Esophagus (tissue), 2 donors: ENCODE results near the gene ARVCF. TPM values are rescaled to one million over a fixed set of nuclear protein-coding genes. Genes with fewer than 3 reads are reported as not detected.
A peak's percentile ranks its signal among the peaks of the same experiment; 100 is the strongest.

Experiments used
- H3K27ac ChIP-seq, 2 donors: one replicate each; pipeline ENCODE4 v1.5.1; 2013; ENCODE audit warnings: low read depth in 2 of 2, mild to moderate bottlenecking in 2 of 2, inconsistent platforms in 1 of 2, low read length in 1 of 2, moderate library complexity in 1 of 2
- H3K27me3 ChIP-seq, 2 donors: one replicate each; pipeline ENCODE4 v1.6.1; 2013; ENCODE audit warnings: low read length in 2 of 2, control low read depth in 1 of 2, mild to moderate bottlenecking in 1 of 2; ENCODE audit not compliant: insufficient read depth in 2 of 2, control insufficient read depth in 1 of 2
- H3K36me3 ChIP-seq, 2 donors: one replicate each; pipeline ENCODE4 v1.6.1; 2013; ENCODE audit warnings: low read length in 1 of 2; ENCODE audit not compliant: control insufficient read depth in 2 of 2, insufficient read depth in 2 of 2
- H3K4me1 ChIP-seq, 2 donors: one replicate each; pipeline ENCODE4 v1.6.1; 2013; ENCODE audit warnings: low read length in 1 of 2; ENCODE audit not compliant: control insufficient read depth in 2 of 2, insufficient read depth in 2 of 2
- H3K4me3 ChIP-seq, 2 donors: one replicate each; pipeline ENCODE4 v1.5.1; 2013; ENCODE audit warnings: low read length in 2 of 2, mild to moderate bottlenecking in 2 of 2, low read depth in 1 of 2, moderate library complexity in 1 of 2
- H3K9me3 ChIP-seq, 2 donors: one replicate each; pipeline ENCODE4 v1.6.1; 2013; ENCODE audit warnings: mild to moderate bottlenecking in 2 of 2, low read depth in 1 of 2, low read length in 1 of 2, moderate library complexity in 1 of 2; ENCODE audit not compliant: control insufficient read depth in 2 of 2, insufficient read depth in 1 of 2
- whole genome bisulfite sequencing, 2 donors: extraction: QIAGEN DNeasy Blood & Tissue Kit; methylation state at CpG; one replicate each; pipeline ENCODE4 v1.1.7; 2013; 5-methylcytosine and 5-hydroxymethylcytosine counted together
- polyA plus RNA-seq, 2 donors: library from polyadenylated mRNA; stranded (reverse); fragments of 200-250 nt; gene quantifications; one replicate each; pipeline ENCODE4 v1.2.3, GENCODE V29; 2013
- donor health status: healthy with polysubstance abuse.
- donor health status: Bipolar disorder and iron deficiency.

Gene ARVCF
- polyA plus RNA-seq, 2 donors = 3.4 to 5.5 TPM

GRCh38 chr22:20019661-20020532 lies 3.3 kb upstream of the ARVCF start:
- peaks cover 0 to 3% of the 10 kb centered on the region in 2 donors for H3K36me3 ChIP-seq
- no peaks in the 10 kb centered on the region for H3K27me3 ChIP-seq
- no peaks in the 10 kb centered on the region for H3K9me3 ChIP-seq
- peak overlapping the region in 1 of 2 donors; percentile 86 for H3K27ac ChIP-seq
- H3K4me3 ChIP-seq = peak overlapping the region in 1 of 2 donors; percentile 75
- 76 to 77% methylated on average over 8 of the region's 8 CpGs for WGBS, 2 donors
- peaks cover 9 to 20% of the 10 kb centered on the region in 2 donors for H3K4me1 ChIP-seq

- H3K4me3 ChIP-seq = no peak overlapping the region
- H3K4me1 ChIP-seq = peaks cover 9 to 23% of the 10 kb centered on the region in 2 donors
- WGBS, 2 donors = 87 to 90% methylated on average over 5 of the region's 5 CpGs
- H3K27ac ChIP-seq = no peak overlapping the region
- no peaks in the 10 kb centered on the region for H3K36me3 ChIP-seq
- no peaks in the 10 kb centered on the region for H3K9me3 ChIP-seq
- no peaks in the 10 kb centered on the region for H3K27me3 ChIP-seq
Measured at GRCh38 chr22:20018001-20018400, 1.4 kb upstream of the ARVCF start.

- Histone ChIP-seq H3K27ac (no peak overlapping the region), H3K4me3 (no peak overlapping the region), H3K4me1 (peaks cover 9 to 25% of the 10 kb centered on the region in 2 donors), H3K27me3 (no peaks in the 10 kb centered on the region), H3K36me3 (no peaks in the 10 kb centered on the region), H3K9me3 (no peaks in the 10 kb centered on the region)
- 60 to 63% methylated on average over 9 of the region's 9 CpGs for WGBS, 2 donors
Measured at GRCh38 chr22:20017622-20017958, 967 bp upstream of the ARVCF start.

GRCh38 chr22:20015971-20016733 lies 471 bp downstream of the ARVCF start:
- Histone ChIP-seq H3K4me3 (peak overlapping the region; percentile 62 to 75), H3K27ac (no peak overlapping the region), H3K4me1 (peaks cover 0 to 15% of the 10 kb centered on the region in 2 donors), H3K27me3 (no peaks in the 10 kb centered on the region), H3K36me3 (no peaks in the 10 kb centered on the region), H3K9me3 (no peaks in the 10 kb centered on the region)
- WGBS, 2 donors = 1 to 2% methylated on average over 65 to 101 of the region's 101 CpGs

GRCh38 chr22:20015187-20015625 lies 1.4 kb downstream of the ARVCF start:
- H3K9me3 ChIP-seq = no peaks in the 10 kb centered on the region
- no peak overlapping the region for H3K27ac ChIP-seq
- H3K4me1 ChIP-seq = peaks cover 0 to 13% of the 10 kb centered on the region in 2 donors
- no peaks in the 10 kb centered on the region for H3K27me3 ChIP-seq
- H3K36me3 ChIP-seq = no peaks in the 10 kb centered on the region
- H3K4me3 ChIP-seq = no peak overlapping the region
- 81 to 91% methylated on average over 10 of the region's 10 CpGs for WGBS, 2 donors

GRCh38 chr22:20014526-20015186 lies 2.0 kb downstream of the ARVCF start:
- no peaks in the 10 kb centered on the region for H3K27me3 ChIP-seq
- H3K27ac ChIP-seq = no peak overlapping the region
- no peak overlapping the region for H3K4me3 ChIP-seq
- peaks cover 0 to 12% of the 10 kb centered on the region in 2 donors for H3K4me1 ChIP-seq
- 49 to 59% methylated on average over 5 of the region's 5 CpGs for WGBS, 2 donors
- no peaks in the 10 kb centered on the region for H3K36me3 ChIP-seq
- H3K9me3 ChIP-seq = no peaks in the 10 kb centered on the region

- Histone ChIP-seq H3K4me3 (no peak overlapping the region), H3K4me1 (peaks cover 0 to 12% of the 10 kb centered on the region in 2 donors), H3K9me3 (no peaks in the 10 kb centered on the region), H3K36me3 (no peaks in the 10 kb centered on the region), H3K27me3 (no peaks in the 10 kb centered on the region), H3K27ac (no peak overlapping the region)
- 31 to 36% methylated on average over 11 of the region's 11 CpGs for WGBS, 2 donors
Measured at GRCh38 chr22:20013382-20013871, 3.2 kb downstream of the ARVCF start.

GRCh38 chr22:20012741-20013331 lies 3.8 kb downstream of the ARVCF start:
- WGBS, 2 donors = 89 to 90% methylated on average over 10 of the region's 10 CpGs
- H3K27ac ChIP-seq = no peak overlapping the region
- H3K36me3 ChIP-seq = no peaks in the 10 kb centered on the region
- H3K4me3 ChIP-seq = no peak overlapping the region
- no peaks in the 10 kb centered on the region for H3K9me3 ChIP-seq
- no peaks in the 10 kb centered on the region for H3K27me3 ChIP-seq
- peaks cover 0 to 12% of the 10 kb centered on the region in 2 donors for H3K4me1 ChIP-seq
